Stimulated activated CD4-positive, alpha-beta T cell treated with anti-CD3 and anti-CD28 coated beads, Interleukin-1b, Interleukin-23, amount 100 ng/mL, for 48 hours (primary cell): ENCODE measurements around the gene WDR53.
"Not testable (repeated sequence)": the region's sequence is repeated elsewhere in the genome, so short reads cannot be mapped to it uniquely, and the experiment has no call there.

Experiments used
- DNase-seq: peaks from one replicate; pipeline ENCODE4 v3.0.0-alpha.2; 2020

Gene WDR53

DNA sequence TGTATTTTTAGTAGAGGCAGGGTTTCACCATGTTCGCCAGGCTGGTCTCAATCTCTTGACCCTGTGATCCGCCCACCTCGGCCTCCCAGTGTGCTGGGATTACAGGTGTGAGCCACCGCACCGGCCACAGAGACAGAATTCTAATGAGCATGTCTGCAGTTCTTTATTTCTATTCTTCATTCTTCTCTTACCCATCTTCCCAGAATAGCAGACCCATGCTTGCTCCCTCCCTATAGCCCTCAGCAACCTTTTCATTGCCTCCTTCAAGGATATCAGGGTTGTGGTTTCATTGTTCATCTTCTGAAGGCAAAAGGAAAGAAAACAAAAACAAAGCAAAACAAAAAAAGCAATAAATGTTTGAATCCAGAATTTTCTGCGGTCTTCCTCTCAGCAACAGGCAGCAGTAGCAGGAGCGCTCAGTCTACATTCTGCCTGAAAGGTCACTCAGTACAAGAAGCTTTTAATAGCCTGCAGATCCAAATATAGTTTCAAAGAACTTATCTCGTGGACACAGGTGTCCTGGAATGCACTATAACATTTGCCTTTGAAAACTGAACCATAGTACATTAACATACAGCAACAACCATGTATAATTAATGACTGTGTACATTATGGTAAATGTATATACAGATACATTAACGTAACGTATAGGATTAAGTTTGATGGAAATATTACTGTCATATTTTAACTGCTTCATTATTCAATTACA is 53.3 kb downstream of the WDR53 start, which contains the start of gene SMCO1:
Gene SMCO1 (minus strand): TSS at position 434 of the 709 bp plus-strand sequence. CDS start 137 bp downstream, at position 297.
- DNase-seq: no peak

DNA sequence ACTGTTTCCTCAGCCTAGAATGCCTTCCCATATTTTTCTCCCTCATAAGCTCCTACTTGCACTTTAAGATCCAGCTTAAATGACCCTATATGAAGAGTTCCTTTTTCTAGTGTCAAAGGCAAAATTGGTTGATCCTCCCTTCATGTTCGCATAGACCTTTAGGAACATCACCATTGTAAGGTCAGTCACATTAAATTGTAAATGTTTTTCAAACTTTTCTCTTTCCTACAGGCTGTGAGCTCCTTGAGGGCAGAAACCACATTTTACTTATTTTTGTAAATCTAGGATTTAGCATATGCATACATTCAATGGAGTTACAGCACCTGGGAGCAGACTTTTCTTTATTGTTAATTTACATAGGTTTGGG is 54.0 kb downstream of the WDR53 start:
- DNase-seq: no peak

DNA sequence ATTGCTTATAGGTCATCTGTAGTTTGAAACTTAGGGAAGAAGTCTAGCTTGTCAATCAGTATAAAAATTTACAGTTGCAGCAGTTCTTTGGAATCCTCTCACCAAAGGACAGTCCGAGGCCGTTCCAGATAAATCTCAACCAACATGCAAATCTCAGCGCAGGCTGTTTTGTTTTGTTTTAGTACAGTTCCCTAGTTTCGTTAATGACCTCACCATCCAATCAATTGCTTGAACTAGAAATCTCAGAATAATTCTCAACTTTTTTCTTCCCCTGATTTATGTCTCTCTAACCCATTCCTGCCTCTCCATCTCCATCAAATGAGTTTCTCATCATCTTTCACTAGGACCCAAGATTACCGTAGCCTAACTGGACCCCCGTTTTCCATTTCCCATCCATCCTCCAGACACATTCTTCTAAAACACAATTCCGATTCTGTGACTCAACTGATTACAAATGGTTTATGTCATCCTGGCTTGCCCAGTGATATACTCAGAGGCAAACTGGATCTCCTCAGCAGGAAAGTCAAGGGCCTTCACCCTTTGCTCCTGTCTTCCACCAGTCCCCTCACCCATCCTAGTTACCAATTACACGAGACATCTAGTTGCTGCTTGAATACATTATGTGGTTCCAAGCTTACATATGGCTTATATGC is 54.5 kb downstream of the WDR53 start:
- no peak for DNase-seq

DNA sequence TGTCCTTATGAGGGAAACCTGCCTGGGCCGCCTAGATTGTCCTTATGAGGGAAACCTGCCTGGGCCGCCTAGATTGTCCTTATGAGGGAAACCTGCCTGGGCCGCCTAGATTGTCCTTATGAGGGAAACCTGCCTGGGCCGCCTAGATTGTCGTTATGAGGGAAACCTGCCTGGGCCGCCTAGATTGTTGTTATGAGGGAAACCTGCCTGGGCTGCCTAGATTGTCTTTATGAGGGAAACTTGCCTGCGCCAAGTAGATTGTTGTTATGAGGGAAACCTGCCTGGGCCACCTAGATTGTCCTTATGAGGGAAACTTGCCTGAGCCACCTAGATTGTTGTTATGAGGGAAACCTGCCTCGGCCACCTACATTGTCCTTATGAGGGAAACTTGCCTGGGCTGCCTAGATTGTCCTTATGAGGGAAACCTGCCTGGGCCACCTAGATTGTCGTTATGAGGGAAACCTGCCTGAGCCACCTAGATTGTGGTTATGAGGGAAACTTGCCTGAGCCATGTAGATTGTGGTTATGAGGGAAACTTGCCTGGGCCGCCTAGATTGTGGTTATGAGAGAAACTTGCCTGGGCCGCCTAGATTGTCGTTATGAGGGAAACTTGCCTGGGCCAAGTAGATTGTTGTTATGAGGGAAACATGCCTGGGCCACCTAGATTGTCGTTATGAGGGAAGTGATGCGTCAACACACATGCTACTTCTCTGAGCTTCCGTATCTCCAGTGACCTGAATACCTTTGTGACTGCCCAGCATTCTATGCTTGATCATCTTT is 56.5 kb downstream of the WDR53 start:
- DNase-seq: not testable (repeated sequence)

DNA sequence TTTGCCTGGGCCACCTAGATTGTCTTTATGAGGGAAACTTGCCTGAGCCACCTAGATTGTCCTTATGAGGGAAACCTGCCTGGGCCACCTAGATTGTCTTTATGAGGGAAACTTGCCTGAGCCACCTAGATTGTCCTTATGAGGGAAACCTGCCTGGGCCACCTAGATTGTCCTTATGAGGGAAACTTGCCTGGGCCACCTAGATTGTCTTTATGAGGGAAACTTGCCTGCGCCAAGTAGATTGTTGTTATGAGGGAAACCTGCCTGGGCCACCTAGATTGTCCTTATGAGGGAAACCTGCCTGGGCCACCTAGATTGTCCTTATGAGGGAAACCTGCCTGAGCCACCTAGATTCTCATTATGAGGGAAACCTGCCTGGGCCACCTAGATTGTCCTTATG is 57.2 kb downstream of the WDR53 start:
- DNase-seq: not testable (repeated sequence)

DNA sequence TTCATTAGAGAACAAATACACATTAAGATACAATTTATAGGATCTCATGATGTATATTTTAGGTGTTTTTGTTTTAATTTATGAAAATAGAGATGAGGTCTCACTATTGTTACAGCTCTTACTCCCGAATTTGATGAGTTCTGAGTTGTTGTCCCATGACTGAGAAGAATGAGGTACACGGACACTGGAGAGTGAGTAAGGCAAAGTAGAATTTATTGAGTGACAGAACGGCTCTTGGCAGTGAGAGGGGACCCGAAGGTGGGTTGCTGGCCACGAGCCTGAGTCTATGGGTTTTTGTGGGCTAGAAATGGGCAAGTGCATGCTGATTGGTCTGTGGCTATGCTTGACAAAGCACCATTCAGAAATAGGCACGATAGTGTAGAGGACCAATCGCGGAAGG is 61.7 kb downstream of the WDR53 start:
- DNase-seq: no peak

DNA sequence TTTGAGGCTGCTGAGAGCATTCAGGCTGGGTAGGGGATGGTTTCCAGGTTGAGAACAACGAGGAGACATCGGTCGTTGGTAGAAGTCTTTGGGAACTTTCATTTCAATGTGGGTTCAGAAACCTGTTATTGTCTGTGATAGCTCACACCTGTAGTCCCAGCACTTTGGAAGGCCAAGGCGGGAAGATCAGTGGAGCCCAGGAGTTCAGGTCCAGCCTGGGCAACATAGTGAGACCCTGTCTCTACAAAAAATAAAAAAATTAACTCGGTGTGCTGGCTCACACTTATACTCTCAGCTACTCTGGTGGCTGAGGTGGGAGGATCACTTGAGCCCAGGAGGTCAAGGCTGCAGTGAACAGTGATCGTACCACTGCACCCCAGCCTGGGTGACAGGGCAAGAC is 63.8 kb downstream of the WDR53 start:
- DNase-seq: no peak
